ENCODE data around the gene DTHD1.

DNA sequence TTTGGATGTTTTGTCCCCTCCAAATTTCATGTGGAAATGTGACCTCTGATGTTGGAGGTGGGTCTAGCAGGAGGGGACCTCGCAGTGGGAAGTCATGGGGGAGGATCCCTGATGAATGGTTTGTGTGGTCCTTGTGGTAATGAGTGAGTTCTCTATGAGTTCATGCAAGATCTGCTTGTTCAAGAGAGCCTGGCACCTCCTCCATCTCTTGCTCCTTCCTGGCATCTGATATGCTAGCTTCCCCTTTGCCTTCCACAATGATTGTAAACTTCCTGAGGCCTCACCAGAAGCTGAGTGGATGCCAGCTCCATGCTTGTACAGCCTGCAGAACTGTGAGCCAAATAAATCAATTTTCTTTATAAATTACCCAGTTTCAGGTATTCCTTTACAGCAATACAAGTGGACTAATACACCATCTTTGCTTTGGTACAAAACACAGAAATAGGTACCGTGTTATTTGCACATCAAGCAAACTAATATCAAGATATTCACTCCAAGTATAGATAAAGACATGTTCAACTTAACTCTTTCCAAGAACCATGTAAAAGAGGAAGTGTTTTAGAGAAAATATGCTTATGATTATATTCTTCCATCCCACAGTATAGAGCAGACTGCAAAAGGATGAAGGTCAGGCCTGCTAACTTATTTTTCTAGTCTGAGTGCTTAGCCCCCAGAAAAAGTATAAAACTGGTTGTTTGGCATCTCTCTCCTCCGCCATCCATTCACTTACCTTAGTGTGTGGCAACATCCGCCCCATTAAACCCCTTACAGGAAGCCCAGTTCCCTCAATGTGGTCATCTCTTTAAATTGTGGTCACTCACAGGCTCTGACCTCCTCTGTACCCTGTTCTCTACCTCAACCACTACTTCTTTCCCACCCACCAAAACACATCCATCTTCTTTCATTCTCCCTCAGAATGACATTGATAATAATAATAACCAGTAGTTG, 43.8 kb upstream of the DTHD1 start:
- no peak for TF ChIP-seq CTCF (IDR thresholded peaks at IDR 0.05)
- no peak for TF ChIP-seq POLR2AphosphoS5 (IDR thresholded peaks at IDR 0.05)
- TF ChIP-seq POLR2A (IDR thresholded peaks at IDR 0.05), result no peak

All from stomach (tissue), 4 donors.